ENCODE results near the gene CCDC28A.
A peak's percentile ranks its signal among the peaks of the same experiment; 100 is the strongest.
"Not testable (repeated sequence)": the region's sequence is repeated elsewhere in the genome, so short reads cannot be mapped to it uniquely, and the experiment has no call there.

CCDC28A gene

GRCh38 chr6:138773177-138774091, at the start of gene CCDC28A:
Gene CCDC28A (plus strand): TSS chr6:138773769. CDS start chr6:138776121, 2,352 bp downstream.
- peak; percentile 77 to 100 (median 96) for DNase-seq

GRCh38 chr6:138724015-138724414, 49.6 kb upstream of the CCDC28A start:
- peak in 6 of 56 donors; percentile 1 to 20 (median 4) for DNase-seq

- no peak for DNase-seq
Measured at GRCh38 chr6:138726066-138726756, 47.4 kb upstream of the CCDC28A start.

- no peak for DNase-seq
Measured at GRCh38 chr6:138726757-138727097, 46.8 kb upstream of the CCDC28A start.

GRCh38 chr6:138727182-138727581, 46.4 kb upstream of the CCDC28A start:
- no peak for DNase-seq

GRCh38 chr6:138728662-138729061, 44.9 kb upstream of the CCDC28A start:
- no peak for DNase-seq

- DNase-seq, result not testable (repeated sequence)
Measured at GRCh38 chr6:138730037-138730436, 43.5 kb upstream of the CCDC28A start.

- DNase-seq, result no peak
Measured at GRCh38 chr6:138734585-138734984, 39.0 kb upstream of the CCDC28A start.

- no peak for DNase-seq
Measured at GRCh38 chr6:138736640-138737039, 36.9 kb upstream of the CCDC28A start.

GRCh38 chr6:138752017-138752416, 21.6 kb upstream of the CCDC28A start:
- no peak for DNase-seq

GRCh38 chr6:138757136-138757535, 16.4 kb upstream of the CCDC28A start:
- DNase-seq, result no peak

GRCh38 chr6:138765896-138766655, 7.5 kb upstream of the CCDC28A start:
- DNase-seq, result no peak

- DNase-seq, result no peak
Measured at GRCh38 chr6:138769102-138769676, 4.4 kb upstream of the CCDC28A start.

GRCh38 chr6:138772596-138773176, 883 bp upstream of the CCDC28A start:
- DNase-seq, result no peak

- peak in 4 of 56 donors; percentile 2 to 29 (median 2) for DNase-seq
Measured at GRCh38 chr6:138774370-138774769, 801 bp downstream of the CCDC28A start.

- no peak for DNase-seq
Measured at GRCh38 chr6:138776659-138777058, 3.1 kb downstream of the CCDC28A start.

- DNase-seq, result no peak
Measured at GRCh38 chr6:138778331-138778730, 4.8 kb downstream of the CCDC28A start.

GRCh38 chr6:138782243-138782642, 8.7 kb downstream of the CCDC28A start:
- no peak for DNase-seq

GRCh38 chr6:138785079-138785478, 11.5 kb downstream of the CCDC28A start:
- no peak for DNase-seq

GRCh38 chr6:138785980-138786379, 12.4 kb downstream of the CCDC28A start:
- peak in 22 of 56 donors; percentile 1 to 53 (median 15) for DNase-seq

- DNase-seq, result no peak
Measured at GRCh38 chr6:138787138-138787537, 13.6 kb downstream of the CCDC28A start.

Measured in amygdala (tissue), 56 donors.